Adipocyte (in vitro differentiated cells): ENCODE data around the gene ANTXR1.

Experiments
- DNase-seq: peaks from one replicate; pipeline ENCODE4 v3.0.0-alpha.2; 2015; ENCODE audit warnings: low read depth
- H3K27me3 ChIP-seq: replicated peaks from 2 replicates; pipeline ENCODE4 v1.7.0; 2013; ENCODE audit warnings: mild to moderate bottlenecking, low read length, moderate library complexity; ENCODE audit not compliant: control insufficient read depth, insufficient read depth
- H3K36me3 ChIP-seq: 2 replicates; pipeline ENCODE4 v1.7.0; 2013; ENCODE audit warnings: low read length, mild to moderate bottlenecking, moderate library complexity; ENCODE audit not compliant: control insufficient read depth, insufficient read depth, severe bottlenecking
- H3K4me1 ChIP-seq: 2 replicates; pipeline ENCODE4 v1.7.0; 2013; ENCODE audit warnings: mild to moderate bottlenecking, low read length, moderate library complexity; ENCODE audit not compliant: control insufficient read depth, insufficient read depth
- H3K4me3 ChIP-seq: 2 replicates; pipeline ENCODE4 v1.7.0; 2013; ENCODE audit warnings: mild to moderate bottlenecking, low read length, moderate library complexity
- H3K9ac ChIP-seq: 2 replicates; pipeline ENCODE4 v1.7.0; 2013; ENCODE audit warnings: mild to moderate bottlenecking, low read length, moderate library complexity
- H3K9me3 ChIP-seq: 2 replicates; pipeline ENCODE4 v1.7.0; 2013; ENCODE audit warnings: mild to moderate bottlenecking, low read length, moderate library complexity; ENCODE audit not compliant: control insufficient read depth

The ANTXR1 gene

DNA sequence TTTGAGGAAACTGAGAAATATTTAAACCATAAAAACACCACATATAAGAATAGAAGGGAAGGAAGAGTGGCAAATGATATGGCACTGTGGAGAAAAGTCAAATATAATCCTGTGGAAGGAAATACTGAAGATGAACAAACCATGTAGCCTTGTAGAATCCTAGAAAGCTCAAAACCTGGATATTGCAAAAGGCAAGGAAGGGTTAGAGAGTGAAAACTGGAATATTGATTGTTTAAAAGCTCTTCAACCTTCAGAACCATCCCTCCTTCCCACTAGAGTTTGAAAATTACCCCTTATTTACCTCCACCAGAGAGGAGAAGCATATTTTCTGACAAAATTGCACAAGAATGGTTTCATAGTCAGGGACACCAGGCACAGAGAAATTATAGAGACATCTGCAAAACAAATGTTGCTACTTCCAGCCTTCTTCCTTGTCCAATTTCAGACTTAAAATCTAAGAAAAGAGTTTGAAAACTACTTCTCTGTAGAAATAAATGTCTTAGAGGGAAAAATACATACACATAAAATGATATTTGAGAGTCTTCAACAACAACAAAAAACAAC is 48.0 kb downstream of the ANTXR1 start:
- Histone ChIP-seq H3K4me1 (peaks cover 29% of the 10 kb centered on the region), H3K9ac (no peak overlapping the region), H3K27me3 (no peaks in the 10 kb centered on the region), H3K4me3 (no peak overlapping the region), H3K36me3 (no peaks in the 10 kb centered on the region), H3K9me3 (no peaks in the 10 kb centered on the region)
- peak; percentile 23 for DNase-seq

DNA sequence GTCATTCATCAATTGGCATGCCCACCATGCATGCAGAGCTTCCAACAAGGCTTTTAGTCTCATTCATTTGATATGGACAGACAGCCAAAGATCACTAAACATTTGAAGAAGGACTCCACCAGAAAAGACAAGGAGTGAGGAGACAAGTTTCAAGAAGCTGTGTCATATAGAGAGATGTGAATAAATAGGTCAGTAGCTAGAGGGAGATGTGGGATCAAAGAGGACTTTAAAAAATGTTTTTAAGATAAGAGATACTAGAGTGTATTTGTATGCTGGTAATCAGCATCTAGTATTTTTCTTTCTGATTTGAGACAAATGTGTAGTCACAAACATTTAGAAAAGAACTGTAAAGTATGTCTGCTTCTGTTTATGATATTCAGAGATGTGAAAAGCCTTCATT is 48.5 kb downstream of the ANTXR1 start:
- no peak for DNase-seq
- H3K27me3 ChIP-seq = no peaks in the 10 kb centered on the region
- no peak overlapping the region for H3K9ac ChIP-seq
- H3K4me3 ChIP-seq = no peak overlapping the region
- peaks cover 29% of the 10 kb centered on the region for H3K4me1 ChIP-seq
- no peaks in the 10 kb centered on the region for H3K36me3 ChIP-seq
- H3K9me3 ChIP-seq = no peaks in the 10 kb centered on the region

DNA sequence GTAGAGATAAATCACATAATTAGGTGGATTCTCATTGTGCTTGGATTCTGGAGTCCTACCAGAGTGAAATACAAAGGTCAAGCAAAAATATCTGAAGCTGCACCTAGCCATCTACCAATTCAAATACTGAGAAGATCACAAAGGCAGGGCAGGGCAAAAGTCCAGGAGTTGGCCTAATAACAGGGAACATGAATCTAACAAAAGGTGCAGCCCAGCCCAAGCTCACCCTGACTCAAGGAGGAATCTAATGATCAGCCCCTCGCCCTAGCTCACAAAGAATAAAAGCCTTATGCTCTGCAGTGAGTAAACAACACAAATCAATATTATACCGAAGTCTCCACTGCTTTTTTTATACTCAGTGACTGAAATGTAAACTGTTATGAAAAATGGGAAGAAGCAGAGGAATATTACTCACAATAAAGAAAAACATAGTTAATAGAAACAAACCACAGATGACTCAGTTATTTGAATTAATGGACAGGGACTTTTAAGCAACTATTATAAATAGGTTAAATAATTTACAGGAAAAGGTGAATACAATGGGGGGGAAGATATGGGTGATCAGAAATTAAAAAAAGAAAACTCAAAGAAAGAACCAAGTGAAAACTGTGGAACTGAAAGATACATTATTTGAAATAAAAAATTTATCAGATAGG is 49.5 kb downstream of the ANTXR1 start:
- no peak overlapping the region for H3K9ac ChIP-seq
- no peaks in the 10 kb centered on the region for H3K36me3 ChIP-seq
- no peaks in the 10 kb centered on the region for H3K27me3 ChIP-seq
- no peak overlapping the region for H3K4me3 ChIP-seq
- H3K4me1 ChIP-seq = peaks cover 33% of the 10 kb centered on the region
- H3K9me3 ChIP-seq = no peaks in the 10 kb centered on the region
- no peak for DNase-seq

DNA sequence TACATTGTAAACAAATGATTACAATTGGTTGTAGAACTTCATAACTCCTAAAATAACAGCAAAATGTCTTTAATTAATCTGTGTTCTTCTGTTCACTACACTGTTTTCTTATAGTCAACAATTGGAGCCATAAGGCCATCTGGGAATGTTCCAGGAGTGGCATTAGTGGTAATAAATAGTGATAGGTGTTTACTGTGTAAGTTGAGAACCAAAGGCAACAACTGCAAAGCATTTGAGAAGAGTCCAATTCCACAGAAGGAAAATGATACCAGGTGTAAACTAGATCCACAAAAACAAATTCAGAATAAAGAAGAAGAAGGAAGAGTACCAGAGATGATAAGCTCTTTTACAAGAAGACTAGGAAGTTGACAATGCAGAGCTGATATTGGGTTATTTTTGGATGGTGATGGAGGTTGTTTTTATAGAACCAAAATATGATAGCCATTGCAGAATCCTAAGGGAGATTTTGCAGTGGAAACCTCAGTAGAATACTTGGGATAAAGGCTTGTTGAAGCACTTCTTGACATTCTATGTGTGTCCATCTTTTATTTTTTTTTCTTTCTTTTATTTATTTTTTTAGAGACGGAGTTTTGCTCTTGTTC is 52.9 kb downstream of the ANTXR1 start:
- Histone ChIP-seq H3K36me3 (peaks cover 3% of the 10 kb centered on the region), H3K4me3 (no peak overlapping the region), H3K27me3 (no peaks in the 10 kb centered on the region), H3K9me3 (no peaks in the 10 kb centered on the region), H3K4me1 (peaks cover 23% of the 10 kb centered on the region), H3K9ac (no peak overlapping the region)
- DNase-seq = no peak

DNA sequence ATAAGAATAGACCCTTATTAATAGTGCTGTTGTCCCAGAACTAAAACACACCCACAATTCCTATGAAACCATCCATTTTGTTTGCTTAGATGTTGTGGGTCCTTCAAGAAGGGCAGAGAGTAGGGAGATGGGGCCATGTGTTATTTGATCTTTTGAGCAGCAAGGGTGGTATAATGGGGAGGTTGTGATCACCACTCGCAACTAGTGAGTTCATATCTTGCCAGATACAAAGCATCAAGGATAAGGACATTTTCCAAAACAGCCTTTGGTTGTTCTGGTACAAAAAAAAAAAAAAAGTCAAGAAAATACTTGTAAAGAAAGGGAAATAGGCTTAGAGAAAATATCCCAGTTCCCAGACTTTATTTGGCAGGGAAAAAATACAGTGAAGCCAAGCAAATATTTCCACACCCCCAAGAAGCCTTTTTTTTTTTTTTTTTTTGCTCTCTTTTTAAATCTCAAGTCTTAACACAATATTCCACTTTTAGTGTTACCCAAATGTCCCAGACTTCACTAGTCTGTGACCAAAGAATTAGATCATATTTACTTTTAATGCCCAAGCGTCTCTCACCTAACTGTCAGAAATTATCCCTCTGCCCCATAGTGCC is 54.1 kb downstream of the ANTXR1 start:
- Histone ChIP-seq H3K36me3 (peaks cover 15% of the 10 kb centered on the region), H3K9ac (no peak overlapping the region), H3K4me3 (no peak overlapping the region), H3K9me3 (no peaks in the 10 kb centered on the region), H3K27me3 (no peaks in the 10 kb centered on the region), H3K4me1 (peaks cover 11% of the 10 kb centered on the region)
- DNase-seq = no peak

DNA sequence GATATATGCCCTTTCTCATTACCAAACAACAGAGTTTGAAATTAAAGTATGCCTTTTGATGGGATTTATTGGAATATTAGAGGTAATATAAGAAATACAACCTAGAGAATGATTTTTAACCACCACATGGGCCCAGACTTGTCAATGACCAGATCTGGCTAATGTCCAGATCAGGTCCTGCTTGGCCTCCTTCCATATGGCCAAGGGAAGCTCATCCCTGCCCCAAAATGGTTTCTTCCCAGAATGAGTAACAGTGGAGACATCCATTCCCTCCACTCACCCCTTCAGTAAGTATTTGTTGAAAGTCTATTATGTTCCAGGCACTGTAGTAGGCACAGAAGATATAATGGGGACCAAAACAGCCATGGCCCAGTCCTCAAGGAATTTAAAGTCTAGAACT is 54.9 kb downstream of the ANTXR1 start:
- Histone ChIP-seq H3K9me3 (no peaks in the 10 kb centered on the region), H3K4me1 (peaks cover 7% of the 10 kb centered on the region), H3K4me3 (no peak overlapping the region), H3K9ac (no peak overlapping the region), H3K36me3 (peaks cover 19% of the 10 kb centered on the region), H3K27me3 (no peaks in the 10 kb centered on the region)
- DNase-seq = no peak

DNA sequence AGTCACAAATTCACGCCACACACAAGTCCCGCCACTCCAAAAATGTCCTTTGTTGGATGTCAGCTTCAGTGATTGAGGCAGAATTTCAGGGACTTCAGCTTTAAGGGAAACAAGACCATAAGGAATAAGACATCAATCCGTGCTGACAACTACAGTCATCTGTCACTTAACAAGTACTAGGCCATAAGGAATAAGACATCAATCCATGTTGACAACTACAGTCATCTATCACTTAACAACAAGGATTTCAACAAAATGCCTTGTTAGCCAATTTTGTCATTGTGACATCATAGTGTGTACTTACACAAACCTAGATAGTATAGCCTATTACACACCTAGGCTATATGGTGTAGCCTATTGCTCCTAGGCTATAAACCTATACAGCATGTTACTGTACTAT is 58.0 kb downstream of the ANTXR1 start:
- DNase-seq = no peak
- H3K36me3 ChIP-seq = peaks cover 37% of the 10 kb centered on the region
- no peaks in the 10 kb centered on the region for H3K27me3 ChIP-seq
- no peak overlapping the region for H3K4me3 ChIP-seq
- no peak overlapping the region for H3K9ac ChIP-seq
- no peaks in the 10 kb centered on the region for H3K9me3 ChIP-seq
- peaks cover 7% of the 10 kb centered on the region for H3K4me1 ChIP-seq

DNA sequence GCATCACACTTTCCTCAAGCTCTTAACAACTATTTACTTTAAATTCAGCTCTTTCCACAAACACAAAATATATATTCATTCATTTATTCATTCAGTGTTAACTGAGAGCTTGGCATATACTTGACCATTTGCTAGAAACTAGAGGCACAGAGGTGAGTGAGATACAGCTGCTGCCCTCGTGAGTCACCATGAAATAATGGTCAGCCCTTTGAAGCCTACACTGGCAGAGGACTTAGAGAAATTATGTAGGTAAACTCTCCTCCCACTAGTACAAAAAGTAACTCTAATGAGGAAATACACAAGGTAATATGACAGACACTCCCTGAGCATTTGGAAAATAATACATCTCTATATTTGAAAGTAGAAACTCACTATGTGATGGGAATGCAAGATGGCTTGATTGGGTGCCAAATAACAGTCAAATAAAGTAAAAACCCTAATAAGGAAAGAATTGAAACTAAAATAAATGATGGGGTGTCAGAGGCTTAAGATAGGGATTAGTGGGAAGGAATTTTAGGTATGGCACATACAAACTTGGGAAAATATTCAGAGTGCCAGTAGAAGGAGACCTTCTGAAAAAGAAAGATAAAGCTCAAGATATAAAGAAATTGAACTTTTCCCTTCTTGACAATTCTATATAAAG is 61.1 kb downstream of the ANTXR1 start:
- Histone ChIP-seq H3K9ac (no peak overlapping the region), H3K9me3 (no peaks in the 10 kb centered on the region), H3K27me3 (no peaks in the 10 kb centered on the region), H3K4me3 (no peak overlapping the region), H3K36me3 (peaks cover 68% of the 10 kb centered on the region), H3K4me1 (peaks cover 6% of the 10 kb centered on the region)
- no peak for DNase-seq

DNA sequence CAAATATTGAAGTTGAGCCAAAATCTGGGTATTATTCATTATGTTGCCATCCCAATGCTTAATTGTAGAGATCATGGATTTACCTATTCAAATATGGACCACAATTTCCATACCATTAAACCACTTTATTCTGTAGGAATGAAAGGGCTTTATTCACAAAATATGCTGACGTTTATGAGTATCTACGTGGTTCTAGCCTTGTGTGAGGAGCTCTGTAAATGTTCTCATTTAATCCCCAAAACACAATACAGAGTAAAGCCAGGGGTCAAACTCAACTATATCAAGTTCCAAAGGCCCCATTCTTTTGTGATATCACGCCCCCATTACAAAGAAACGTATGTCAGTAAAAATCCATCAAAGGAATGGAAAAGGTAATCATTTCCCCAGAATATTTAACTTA is 61.9 kb downstream of the ANTXR1 start:
- H3K36me3 ChIP-seq = peaks cover 76% of the 10 kb centered on the region
- H3K27me3 ChIP-seq = no peaks in the 10 kb centered on the region
- no peak for DNase-seq
- no peaks in the 10 kb centered on the region for H3K9me3 ChIP-seq
- no peak overlapping the region for H3K9ac ChIP-seq
- no peak overlapping the region for H3K4me3 ChIP-seq
- H3K4me1 ChIP-seq = peaks cover 6% of the 10 kb centered on the region

DNA sequence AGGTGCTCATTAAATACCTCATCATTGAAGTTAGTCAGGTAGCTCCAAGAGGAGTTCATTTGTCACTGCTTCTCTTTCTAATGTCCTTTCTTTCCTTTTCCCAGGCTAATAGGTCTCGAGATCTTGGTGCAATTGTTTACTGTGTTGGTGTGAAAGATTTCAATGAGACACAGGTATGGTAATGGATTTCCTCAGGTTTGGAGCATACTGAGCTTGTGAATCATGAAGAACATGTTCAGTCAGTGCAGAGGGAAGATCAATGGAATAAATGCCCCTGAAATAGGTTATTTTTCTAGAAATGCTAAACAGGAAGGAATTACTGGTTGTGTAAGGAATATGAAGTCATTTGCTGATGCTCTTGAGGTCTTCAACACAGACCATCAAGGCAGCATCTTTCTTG is 62.5 kb downstream of the ANTXR1 start:
- no peak for DNase-seq
- H3K36me3 ChIP-seq = peaks cover 77% of the 10 kb centered on the region
- no peaks in the 10 kb centered on the region for H3K9me3 ChIP-seq
- H3K4me3 ChIP-seq = no peak overlapping the region
- no peak overlapping the region for H3K9ac ChIP-seq
- no peaks in the 10 kb centered on the region for H3K27me3 ChIP-seq
- peaks cover 6% of the 10 kb centered on the region for H3K4me1 ChIP-seq

DNA sequence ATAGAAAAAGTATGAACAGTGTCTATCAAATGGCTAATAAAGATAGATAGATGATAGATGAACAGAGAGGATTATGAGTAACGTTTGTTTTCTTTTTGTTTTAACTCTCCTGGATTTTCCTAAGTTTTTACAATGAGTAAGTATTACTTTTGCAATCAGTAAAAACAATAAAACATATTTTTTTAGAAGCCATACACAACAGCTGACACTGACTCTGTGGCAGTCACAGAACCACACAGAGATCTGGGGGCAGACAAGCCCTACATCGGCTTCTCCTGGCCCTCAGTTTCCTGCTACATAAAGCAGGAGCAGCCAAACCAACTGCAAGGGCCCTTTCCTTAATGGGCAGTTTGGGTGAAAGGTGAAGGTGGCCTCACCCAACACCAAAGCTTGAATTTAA is 63.6 kb downstream of the ANTXR1 start:
- no peaks in the 10 kb centered on the region for H3K9me3 ChIP-seq
- no peak for DNase-seq
- H3K4me1 ChIP-seq = peaks cover 6% of the 10 kb centered on the region
- no peak overlapping the region for H3K9ac ChIP-seq
- peaks cover 69% of the 10 kb centered on the region for H3K36me3 ChIP-seq
- no peaks in the 10 kb centered on the region for H3K27me3 ChIP-seq
- no peak overlapping the region for H3K4me3 ChIP-seq
